ENCODE measurements around the gene GPA33. TPM values are rescaled to one million over a fixed set of nuclear protein-coding genes. Genes with fewer than 3 reads are reported as not detected.

GPA33 gene
- total RNA-seq, 3 donors from 2014 or later = 0.15 to 3.6 (median 0.16) TPM

DNA sequence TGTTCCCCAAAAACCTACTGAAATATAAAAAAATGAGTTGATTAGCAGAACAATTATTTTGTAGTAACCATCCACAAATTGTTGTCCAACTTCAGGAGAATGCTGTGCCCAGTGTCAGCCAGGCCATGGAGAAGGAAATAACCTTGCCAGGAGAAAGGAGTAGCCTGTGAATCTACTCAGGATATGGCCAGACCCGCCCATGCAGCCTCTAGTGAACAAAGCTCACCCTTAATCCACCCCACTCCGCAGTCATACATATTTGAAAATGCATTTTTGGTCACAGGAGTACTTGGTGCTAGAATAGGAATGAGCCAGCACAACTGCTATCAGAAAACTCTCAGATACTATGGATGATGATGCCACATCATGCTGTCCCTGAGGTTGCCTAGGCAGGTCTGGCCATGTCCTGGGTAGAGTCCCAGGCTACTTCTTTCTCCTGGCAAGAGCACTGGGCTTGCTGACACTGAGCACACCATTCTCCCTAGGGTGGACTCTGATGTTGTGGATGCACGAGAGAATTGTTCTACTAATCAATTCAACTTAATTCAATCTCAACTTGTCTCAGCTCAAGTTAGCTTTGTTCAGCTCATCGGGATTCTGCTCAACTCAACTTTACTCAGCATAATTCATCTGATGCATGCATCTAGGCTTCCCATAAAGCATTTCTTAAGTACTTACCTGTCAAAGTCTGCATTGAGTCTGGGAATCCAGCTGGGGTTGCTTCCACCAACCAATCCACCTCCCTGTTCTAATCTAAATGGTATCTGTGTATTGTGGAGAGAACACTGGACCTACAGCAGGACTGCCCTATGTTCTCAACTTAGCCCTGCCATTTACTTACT, 21.9 kb upstream of the GPA33 start:
- Histone ChIP-seq H3K4me3 (no peak overlapping the region), H3K36me3 (no peaks in the 10 kb centered on the region), H3K27ac (no peak overlapping the region), H3K9me3 (no peaks in the 10 kb centered on the region), H3K27me3 (no peaks in the 10 kb centered on the region), H3K4me1 (no peaks in the 10 kb centered on the region)
- TF ChIP-seq, protein P1, sequence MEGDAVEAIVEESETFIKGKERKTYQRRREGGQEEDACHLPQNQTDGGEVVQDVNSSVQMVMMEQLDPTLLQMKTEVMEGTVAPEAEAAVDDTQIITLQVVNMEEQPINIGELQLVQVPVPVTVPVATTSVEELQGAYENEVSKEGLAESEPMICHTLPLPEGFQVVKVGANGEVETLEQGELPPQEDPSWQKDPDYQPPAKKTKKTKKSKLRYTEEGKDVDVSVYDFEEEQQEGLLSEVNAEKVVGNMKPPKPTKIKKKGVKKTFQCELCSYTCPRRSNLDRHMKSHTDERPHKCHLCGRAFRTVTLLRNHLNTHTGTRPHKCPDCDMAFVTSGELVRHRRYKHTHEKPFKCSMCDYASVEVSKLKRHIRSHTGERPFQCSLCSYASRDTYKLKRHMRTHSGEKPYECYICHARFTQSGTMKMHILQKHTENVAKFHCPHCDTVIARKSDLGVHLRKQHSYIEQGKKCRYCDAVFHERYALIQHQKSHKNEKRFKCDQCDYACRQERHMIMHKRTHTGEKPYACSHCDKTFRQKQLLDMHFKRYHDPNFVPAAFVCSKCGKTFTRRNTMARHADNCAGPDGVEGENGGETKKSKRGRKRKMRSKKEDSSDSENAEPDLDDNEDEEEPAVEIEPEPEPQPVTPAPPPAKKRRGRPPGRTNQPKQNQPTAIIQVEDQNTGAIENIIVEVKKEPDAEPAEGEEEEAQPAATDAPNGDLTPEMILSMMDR (IDR thresholded peaks at IDR 0.05) = no peak
- no peak for TF ChIP-seq POLR2AphosphoS5 (IDR thresholded peaks at IDR 0.05)
- TF ChIP-seq POLR2A (IDR thresholded peaks at IDR 0.05) = no peak
- DNase-seq (ENCODE audit: low spot score in 2 of 2) = no peak
- intact Hi-C loops (cut with DNase I; ENCODE audit: low total_unique reads) = no loop called here

GRCh38 chr1:167110586-167110985, 20.4 kb upstream of the GPA33 start:
- no peak for DNase-seq (ENCODE audit: low spot score in 2 of 2)
- Histone ChIP-seq H3K9me3 (no peaks in the 10 kb centered on the region), H3K4me3 (no peak overlapping the region), H3K27me3 (no peaks in the 10 kb centered on the region), H3K27ac (no peak overlapping the region), H3K36me3 (no peaks in the 10 kb centered on the region), H3K4me1 (no peaks in the 10 kb centered on the region)
- TF ChIP-seq, protein P1 (IDR thresholded peaks at IDR 0.05) = no peak
- no peak for TF ChIP-seq POLR2A (IDR thresholded peaks at IDR 0.05)
- no peak for TF ChIP-seq POLR2AphosphoS5 (IDR thresholded peaks at IDR 0.05)
- intact Hi-C loops (cut with DNase I; ENCODE audit: low total_unique reads) = no loop called here

DNA sequence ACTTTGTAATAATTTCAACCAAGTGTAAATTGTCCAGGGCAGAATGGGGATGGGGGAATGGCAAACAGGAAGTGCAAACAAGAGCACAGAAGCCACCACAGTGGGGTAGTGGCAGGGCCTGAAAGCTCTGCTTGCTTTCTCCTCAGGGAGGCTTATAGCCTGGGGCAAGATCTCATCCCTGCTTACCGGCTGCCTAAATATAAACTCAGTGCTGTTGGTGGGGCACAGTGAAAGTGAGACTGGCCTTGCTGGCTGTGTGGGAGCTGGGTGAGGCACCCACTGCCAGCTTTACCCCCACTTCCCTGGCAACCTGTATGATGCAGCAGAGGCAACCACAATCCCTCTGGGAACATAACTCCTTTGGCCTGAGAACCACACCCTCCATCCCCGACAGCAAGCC, 18.9 kb upstream of the GPA33 start:
- H3K27me3 ChIP-seq = no peaks in the 10 kb centered on the region
- H3K9me3 ChIP-seq = no peaks in the 10 kb centered on the region
- no peaks in the 10 kb centered on the region for H3K4me1 ChIP-seq
- intact Hi-C loops (cut with DNase I; ENCODE audit: low total_unique reads) = no loop called here
- no peak overlapping the region for H3K4me3 ChIP-seq
- H3K27ac ChIP-seq = peak overlapping the region in 1 of 2 donors; percentile 19
- no peaks in the 10 kb centered on the region for H3K36me3 ChIP-seq
- TF ChIP-seq, protein P1 (IDR thresholded peaks at IDR 0.05) = no peak
- no peak for TF ChIP-seq POLR2A (IDR thresholded peaks at IDR 0.05)
- no peak for TF ChIP-seq POLR2AphosphoS5 (IDR thresholded peaks at IDR 0.05)
- no peak for DNase-seq (ENCODE audit: low spot score in 2 of 2)

DNA sequence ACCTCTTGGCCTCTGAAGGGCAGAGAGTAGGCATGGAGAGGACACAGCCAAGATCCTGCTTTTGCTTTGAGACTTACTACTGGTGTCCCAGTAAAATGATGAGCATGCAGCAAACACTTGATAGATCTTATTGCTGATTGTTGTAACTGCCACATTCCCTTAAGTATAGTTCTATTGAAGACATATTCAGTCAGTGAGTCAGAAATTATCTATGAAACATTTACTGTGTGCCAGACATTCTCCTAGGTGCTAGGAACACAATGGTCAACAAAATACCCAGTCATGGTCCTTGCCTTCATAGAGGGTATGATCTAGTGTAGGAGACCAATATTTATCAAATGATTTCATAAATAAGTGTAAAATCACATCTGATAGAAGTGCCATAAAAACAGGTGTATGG, 17.3 kb upstream of the GPA33 start:
- no peak overlapping the region for H3K27ac ChIP-seq
- no peak overlapping the region for H3K4me3 ChIP-seq
- intact Hi-C loops (cut with DNase I; ENCODE audit: low total_unique reads) = loop anchor here (1.0 kb wide), 1 partner anchor 12 kb away; no protein-coding TSS in a partner anchor
- H3K36me3 ChIP-seq = no peaks in the 10 kb centered on the region
- H3K4me1 ChIP-seq = no peaks in the 10 kb centered on the region
- no peak for DNase-seq (ENCODE audit: low spot score in 2 of 2)
- no peaks in the 10 kb centered on the region for H3K9me3 ChIP-seq
- TF ChIP-seq POLR2AphosphoS5 (IDR thresholded peaks at IDR 0.05) = no peak
- TF ChIP-seq, protein P1 (IDR thresholded peaks at IDR 0.05) = no peak
- TF ChIP-seq POLR2A (IDR thresholded peaks at IDR 0.05) = no peak
- no peaks in the 10 kb centered on the region for H3K27me3 ChIP-seq

GRCh38 chr1:167106119-167106461, 15.9 kb upstream of the GPA33 start:
- intact Hi-C loops (cut with DNase I; ENCODE audit: low total_unique reads) = no loop called here
- Histone ChIP-seq H3K36me3 (no peaks in the 10 kb centered on the region), H3K9me3 (no peaks in the 10 kb centered on the region), H3K4me1 (no peaks in the 10 kb centered on the region), H3K4me3 (no peak overlapping the region), H3K27ac (no peak overlapping the region), H3K27me3 (no peaks in the 10 kb centered on the region)
- no peak for TF ChIP-seq POLR2AphosphoS5 (IDR thresholded peaks at IDR 0.05)
- TF ChIP-seq, protein P1 (IDR thresholded peaks at IDR 0.05) = no peak
- no peak for DNase-seq (ENCODE audit: low spot score in 2 of 2)
